HUES64 (cell line): ENCODE measurements around the gene CDKN3.
"Not testable (repeated sequence)": the region's sequence is repeated elsewhere in the genome, so short reads cannot be mapped to it uniquely, and the experiment has no call there.

ENCODE experiments used
- H3K27ac ChIP-seq: 2 replicates; pipeline ENCODE4 v1.7.0; 2013; ENCODE audit warnings: low read depth, low read length, inconsistent platforms
- H3K27me3 ChIP-seq: 2 replicates; pipeline ENCODE4 v1.6.1; 2013; ENCODE audit warnings: mild to moderate bottlenecking, low read length; ENCODE audit not compliant: insufficient read depth
- H3K36me3 ChIP-seq: 2 replicates; pipeline ENCODE4 v1.6.1; 2013; ENCODE audit warnings: mild to moderate bottlenecking, low read length; ENCODE audit not compliant: insufficient read depth
- H3K4me1 ChIP-seq: 2 replicates; pipeline ENCODE4 v1.6.1; 2013; ENCODE audit warnings: mild to moderate bottlenecking, low read length, moderate library complexity; ENCODE audit not compliant: insufficient read depth
- H3K4me3 ChIP-seq: 2 replicates; pipeline ENCODE4 v1.5.1; 2013; ENCODE audit warnings: mild to moderate bottlenecking, low read length, moderate library complexity
- H3K9ac ChIP-seq: 2 replicates; pipeline ENCODE4 v1.6.1; 2013; ENCODE audit warnings: mild to moderate bottlenecking, low read depth, low read length
- H3K9me3 ChIP-seq: 2 replicates; pipeline ENCODE4 v1.6.1; 2013; ENCODE audit warnings: low read depth, low read length; ENCODE audit not compliant: insufficient read depth
- WGBS: fragments of 150-250, 120-280 bp; methylation state at CpG from one replicate; pipeline ENCODE4 v1.1.7; 2013; ENCODE audit warnings: missing lambda C conversion rate; 5-methylcytosine and 5-hydroxymethylcytosine counted together

The CDKN3 gene

DNA sequence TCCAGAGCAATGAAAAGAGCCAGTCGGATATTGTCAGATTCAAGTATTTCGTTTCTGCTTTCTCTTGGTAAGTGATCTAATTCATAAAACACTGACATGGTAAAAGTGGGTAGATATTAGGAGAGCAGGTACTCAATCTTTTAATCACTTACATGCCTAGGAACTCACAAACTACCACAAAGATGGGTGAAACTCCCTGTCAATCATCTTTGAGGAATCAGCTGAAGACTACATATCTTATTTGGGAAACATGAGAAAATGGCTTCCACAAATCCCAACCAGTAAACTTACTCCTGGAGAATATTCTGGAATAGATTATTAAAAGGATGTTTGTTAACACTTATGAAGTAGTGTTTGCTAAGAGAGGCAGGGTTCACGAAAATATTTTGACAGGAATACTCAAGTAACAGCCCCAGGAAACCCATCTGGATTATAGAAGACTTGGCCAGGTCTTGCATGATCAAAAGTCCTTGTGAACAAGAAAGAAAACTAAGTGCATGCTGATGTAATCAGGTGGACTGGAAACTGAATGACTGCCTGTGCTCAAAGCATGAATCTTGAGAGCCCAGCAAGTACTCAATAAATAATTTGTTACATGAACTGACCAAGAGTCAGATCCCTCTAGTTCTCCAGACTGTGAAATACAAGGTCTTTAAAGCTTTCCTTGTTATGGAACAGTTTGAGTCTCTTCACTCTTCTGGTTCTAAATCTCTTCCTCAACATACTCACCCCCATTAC, 28.9 kb downstream of the CDKN3 start:
- peaks cover 69% of the 10 kb centered on the region for H3K36me3 ChIP-seq
- H3K4me3 ChIP-seq: no peak overlapping the region
- no peaks in the 10 kb centered on the region for H3K27me3 ChIP-seq
- H3K9me3 ChIP-seq: no peaks in the 10 kb centered on the region
- no peak overlapping the region for H3K27ac ChIP-seq
- no peak overlapping the region for H3K9ac ChIP-seq
- H3K4me1 ChIP-seq: 0 out of 2 replicates have a peak, but pooled peaks cover 2% of the 10 kb centered on the region
- 86% methylated on average over 3 of the region's 3 CpGs for WGBS

DNA sequence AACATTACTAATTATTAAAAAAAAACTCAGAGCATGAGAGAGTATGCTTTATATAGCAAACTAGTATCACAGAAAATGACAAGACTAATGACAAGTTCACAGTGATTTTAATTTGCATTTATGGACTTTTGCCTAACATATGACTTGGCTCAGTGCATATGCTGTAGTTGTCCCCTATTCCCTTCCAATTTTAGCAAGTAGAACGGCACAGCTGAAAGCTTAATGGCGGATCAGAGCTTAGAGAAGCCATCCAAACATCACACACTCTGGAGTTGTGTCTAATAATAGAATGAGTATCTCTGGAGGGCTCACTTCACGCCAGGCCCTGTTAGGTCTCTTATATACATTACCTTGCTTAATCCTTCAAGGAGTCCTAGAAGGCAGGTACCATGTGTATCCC, 31.1 kb downstream of the CDKN3 start:
- Histone ChIP-seq H3K4me3 (no peak overlapping the region), H3K27ac (no peak overlapping the region), H3K9ac (no peak overlapping the region), H3K27me3 (no peaks in the 10 kb centered on the region), H3K36me3 (peaks cover 82% of the 10 kb centered on the region), H3K4me1 (0 out of 2 replicates have a peak, but pooled peaks cover 1% of the 10 kb centered on the region), H3K9me3 (no peaks in the 10 kb centered on the region)
- 100% methylated on average over 2 of the region's 3 CpGs for WGBS

DNA sequence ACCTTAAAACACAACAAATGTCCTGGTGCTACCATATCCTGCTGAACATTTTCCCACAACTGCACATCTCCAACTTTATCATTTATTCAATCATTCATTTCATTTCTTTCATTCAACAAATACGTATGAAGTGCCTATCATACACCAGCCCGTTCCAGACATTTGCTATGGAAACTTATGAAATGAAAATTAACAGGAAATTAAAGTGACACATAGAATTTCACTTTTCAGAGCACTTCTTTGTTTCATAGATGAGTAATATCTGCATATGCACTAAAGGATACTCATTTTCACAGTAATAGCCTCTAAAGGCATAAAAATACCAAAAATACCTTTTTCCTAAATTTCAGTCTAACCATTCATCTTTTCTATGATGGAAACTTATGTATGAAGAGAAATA, 31.7 kb downstream of the CDKN3 start:
- Histone ChIP-seq H3K36me3 (peaks cover 82% of the 10 kb centered on the region), H3K27ac (no peak overlapping the region), H3K9me3 (no peaks in the 10 kb centered on the region), H3K4me3 (no peak overlapping the region), H3K4me1 (peaks cover 8% of the 10 kb centered on the region; the same call in 1 of the 2 replicates), H3K27me3 (no peaks in the 10 kb centered on the region), H3K9ac (no peak overlapping the region)
- WGBS: 77% methylated on average over 2 of the region's 2 CpGs

DNA sequence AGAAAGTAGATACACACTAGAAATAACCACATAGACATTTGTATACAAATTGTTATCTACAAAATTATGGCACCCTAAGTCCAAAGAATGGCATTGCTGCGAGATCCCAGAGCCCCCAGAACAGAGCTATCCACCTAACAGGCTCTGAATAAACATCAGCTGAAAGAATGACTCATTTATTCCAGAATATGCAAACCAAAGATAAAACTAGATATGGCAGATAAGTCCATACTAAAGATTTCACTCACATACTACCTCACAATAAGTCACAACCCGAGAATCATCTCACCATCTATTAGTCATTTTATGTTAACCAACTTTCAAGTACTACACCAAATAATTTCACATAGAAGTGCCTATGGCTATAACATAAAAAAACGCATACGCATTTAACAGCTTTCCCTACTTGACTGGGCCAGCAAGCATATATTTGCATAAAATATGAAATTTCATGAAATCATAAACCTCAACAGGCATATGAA, 38.7 kb downstream of the CDKN3 start:
- WGBS: 92% methylated on average over 4 of the region's 4 CpGs
- Histone ChIP-seq H3K4me1 (peaks cover 43% of the 10 kb centered on the region), H3K9me3 (no peaks in the 10 kb centered on the region), H3K27me3 (no peaks in the 10 kb centered on the region), H3K27ac (no peak overlapping the region), H3K9ac (no peak overlapping the region), H3K36me3 (peaks cover 37% of the 10 kb centered on the region), H3K4me3 (no peak overlapping the region)

DNA sequence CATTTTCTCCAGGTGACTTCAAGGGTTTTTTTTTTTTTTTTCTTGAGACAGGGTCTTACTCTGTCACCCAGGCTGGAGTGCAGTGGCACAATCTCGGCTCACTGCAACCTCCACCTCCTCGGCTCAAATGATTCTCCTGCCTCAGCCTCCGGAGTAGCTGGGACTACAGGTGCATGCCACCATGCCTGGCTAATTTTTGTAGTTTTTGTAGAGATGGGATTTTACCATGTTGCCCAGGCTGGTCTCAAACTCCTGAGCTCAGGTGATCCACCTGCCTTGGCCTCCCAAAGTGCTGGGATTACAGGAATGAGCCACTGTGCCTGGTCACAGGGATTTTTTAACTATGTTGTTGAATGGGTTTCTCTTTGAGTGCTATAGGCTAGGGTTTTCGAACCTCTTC, 41.1 kb downstream of the CDKN3 start:
- H3K4me3 ChIP-seq, H3K9ac ChIP-seq, H3K27ac ChIP-seq, H3K9me3 ChIP-seq, H3K27me3 ChIP-seq: not testable (repeated sequence)
- Histone ChIP-seq H3K36me3 (peaks cover 21% of the 10 kb centered on the region), H3K4me1 (peaks cover 40% of the 10 kb centered on the region)
- WGBS: 98% methylated on average over 4 of the region's 4 CpGs

DNA sequence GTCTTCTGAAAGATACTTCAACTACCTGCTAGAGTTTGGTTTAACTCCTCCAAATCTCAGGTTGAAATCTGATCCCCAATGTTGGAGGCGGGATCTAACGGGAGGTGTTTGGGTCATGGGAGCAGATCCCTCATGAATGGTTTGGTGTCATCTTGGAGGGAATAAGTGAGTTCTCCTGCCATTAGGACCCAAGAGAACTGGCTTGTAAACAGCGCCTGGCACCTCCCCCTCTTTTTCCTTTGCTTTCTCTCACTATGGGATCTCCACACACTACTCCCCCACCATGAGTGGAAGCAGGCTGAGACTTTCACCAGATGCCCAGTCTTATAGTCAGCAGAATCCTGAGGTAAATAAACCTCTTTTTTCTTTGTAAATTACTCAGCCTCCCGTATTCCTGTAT, 41.9 kb downstream of the CDKN3 start:
- peak overlapping the region; percentile 11 for H3K4me3 ChIP-seq
- no peak overlapping the region for H3K27ac ChIP-seq
- 66% methylated on average over 4 of the region's 4 CpGs for WGBS
- no peaks in the 10 kb centered on the region for H3K9me3 ChIP-seq
- peaks cover 33% of the 10 kb centered on the region for H3K4me1 ChIP-seq
- H3K27me3 ChIP-seq: no peaks in the 10 kb centered on the region
- H3K36me3 ChIP-seq: peaks cover 20% of the 10 kb centered on the region
- no peak overlapping the region for H3K9ac ChIP-seq

DNA sequence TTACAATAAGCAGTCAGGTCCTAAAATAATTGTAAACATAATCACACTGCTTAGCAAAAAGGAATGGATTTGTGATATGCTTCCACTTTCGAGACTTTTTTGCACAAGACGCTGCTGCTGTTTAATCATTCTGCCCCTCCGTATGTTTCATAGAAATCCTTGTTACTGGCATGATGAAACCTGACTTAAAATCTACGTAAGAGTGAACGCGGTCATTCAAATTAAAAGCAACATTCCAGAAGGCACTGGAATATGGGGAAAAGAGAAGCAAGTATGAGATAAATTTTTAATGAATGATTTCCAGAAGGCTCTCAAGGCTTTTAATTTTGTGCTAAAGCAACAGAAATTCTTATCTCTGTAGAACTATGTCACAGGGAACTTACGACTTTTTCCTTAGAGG, 43.2 kb downstream of the CDKN3 start:
- WGBS: 59% methylated on average over 7 of the region's 7 CpGs

DNA sequence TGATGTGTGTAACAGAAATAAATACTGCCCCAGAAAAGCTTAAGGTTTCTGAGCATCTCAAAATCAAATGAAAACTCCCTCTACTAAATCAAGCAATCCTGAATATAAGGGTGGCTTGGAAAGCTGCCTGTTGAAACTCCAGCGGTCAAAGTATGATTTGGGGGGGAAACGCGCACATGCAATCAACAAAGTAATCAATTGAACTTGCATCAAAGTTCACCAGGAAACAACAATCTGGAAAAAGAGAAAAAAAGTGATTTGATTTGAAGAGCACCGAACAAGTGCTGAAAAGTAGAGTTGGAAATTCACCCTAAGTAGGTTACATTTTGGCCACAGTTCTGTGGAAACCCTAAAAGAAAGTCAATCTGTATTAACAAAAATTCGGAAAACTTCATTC, 43.7 kb downstream of the CDKN3 start:
- Histone ChIP-seq H3K27ac (peak overlapping the region; percentile 99), H3K9me3 (no peaks in the 10 kb centered on the region), H3K36me3 (peaks cover 6% of the 10 kb centered on the region), H3K27me3 (no peaks in the 10 kb centered on the region), H3K9ac (peak overlapping the region; percentile 98), H3K4me3 (peak overlapping the region; percentile 97), H3K4me1 (peaks cover 25% of the 10 kb centered on the region)
- 0% methylated on average over 2 of the region's 5 CpGs for WGBS

More for the DNA sequence above, 43.2 kb downstream of the CDKN3 start:
- peak overlapping the region; percentile 98 for H3K9ac ChIP-seq
- peak overlapping the region; percentile 97 for H3K4me3 ChIP-seq
- H3K27me3 ChIP-seq: no peaks in the 10 kb centered on the region
- H3K27ac ChIP-seq: peak overlapping the region; percentile 99; the same call in 1 of the 2 replicates
- H3K4me1 ChIP-seq: peaks cover 25% of the 10 kb centered on the region
- H3K36me3 ChIP-seq: peaks cover 9% of the 10 kb centered on the region
- H3K9me3 ChIP-seq: no peaks in the 10 kb centered on the region

DNA sequence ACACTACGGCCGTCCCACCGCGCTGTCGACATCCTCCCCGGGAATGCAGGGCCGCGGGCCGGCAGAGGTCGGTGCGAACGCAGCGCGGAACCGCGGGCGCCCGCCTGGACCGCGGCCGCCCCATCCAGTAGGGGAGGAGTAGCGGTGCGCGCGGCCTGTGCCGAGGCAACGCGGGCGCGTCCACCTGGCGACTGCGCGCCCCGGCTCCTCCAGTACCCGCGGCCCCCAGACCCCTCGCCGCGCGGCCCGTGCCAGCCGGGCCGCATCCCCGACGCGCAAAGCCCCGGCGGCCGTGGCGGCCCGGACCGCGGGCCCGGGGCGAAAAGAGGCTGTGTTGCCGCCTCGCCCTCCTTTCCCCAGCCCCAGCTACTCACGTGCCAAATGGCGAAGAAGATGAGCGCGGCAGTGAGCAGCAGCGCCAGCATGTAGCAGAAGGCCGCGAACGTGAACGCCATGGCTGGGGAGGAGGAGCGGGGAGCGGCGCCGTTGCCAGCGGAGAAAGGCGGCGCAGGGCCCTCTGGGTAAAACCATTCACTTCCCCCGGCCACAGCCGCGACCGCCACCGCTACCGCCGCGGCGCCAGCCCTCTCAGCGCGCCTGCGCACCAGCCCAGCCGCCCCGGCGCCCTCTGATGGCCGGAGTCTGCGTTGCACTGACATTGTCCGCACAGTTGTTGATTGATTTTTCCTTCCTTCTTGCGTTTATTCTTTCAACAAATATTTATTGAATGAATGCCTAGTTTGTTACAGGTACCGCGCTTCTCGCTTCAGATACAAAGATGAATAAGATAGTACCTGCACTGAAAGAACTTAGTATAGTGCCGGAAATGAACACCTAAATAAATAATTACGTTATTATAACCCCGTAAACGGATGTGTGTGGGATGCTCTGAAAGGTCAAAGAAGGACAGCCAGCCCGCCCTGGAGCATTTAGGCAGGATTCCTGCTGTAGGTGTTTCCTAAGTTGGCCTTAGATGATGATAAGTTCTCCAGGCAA, 44.4 kb downstream of the CDKN3 start, which contains the start of gene CNIH1:
Gene CNIH1, minus strand, starts transcription at position 502 of the 996 bp plus-strand sequence. Its CDS starts 47 bp downstream, at position 455.
- 3% methylated on average over 96 of the region's 100 CpGs for WGBS

DNA sequence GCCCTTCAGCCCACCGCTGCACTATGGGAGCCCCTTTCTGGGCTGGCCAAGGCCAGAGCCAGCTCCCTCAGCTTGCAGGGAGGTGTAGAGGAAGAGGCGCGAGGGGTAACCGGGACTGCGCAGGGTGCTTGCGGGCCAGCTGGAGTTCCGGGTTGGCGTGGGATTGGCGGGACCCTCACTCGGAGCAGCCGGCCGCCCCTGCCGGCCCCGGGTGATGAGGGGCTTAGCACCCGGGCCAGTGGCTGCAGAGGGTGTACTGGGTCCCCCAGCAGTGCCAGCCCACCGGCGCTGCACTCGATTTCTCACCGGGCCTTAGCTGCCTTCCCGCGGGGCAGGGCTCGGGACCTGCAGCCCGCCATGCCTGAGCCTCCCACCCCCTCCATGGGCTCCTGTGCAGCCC, 46.2 kb downstream of the CDKN3 start:
- H3K4me3 ChIP-seq, H3K36me3 ChIP-seq, H3K9ac ChIP-seq, H3K27ac ChIP-seq, H3K9me3 ChIP-seq, H3K27me3 ChIP-seq: not testable (repeated sequence)
- peaks cover 13% of the 10 kb centered on the region for H3K4me1 ChIP-seq
- 96% methylated on average over 17 of the region's 23 CpGs for WGBS

More for the DNA sequence above, 44.4 kb downstream of the CDKN3 start, which contains the start of gene CNIH1:
- Histone ChIP-seq H3K27ac (peak within 1 kb of the TSS; percentile 99), H3K9ac (peak within 1 kb of the TSS; percentile 98), H3K9me3 (no peaks in the 10 kb centered on the region), H3K36me3 (no peaks in the 10 kb centered on the region), H3K4me1 (peaks cover 25% of the 10 kb centered on the region), H3K27me3 (no peaks in the 10 kb centered on the region), H3K4me3 (peak within 1 kb of the TSS; percentile 97)

DNA sequence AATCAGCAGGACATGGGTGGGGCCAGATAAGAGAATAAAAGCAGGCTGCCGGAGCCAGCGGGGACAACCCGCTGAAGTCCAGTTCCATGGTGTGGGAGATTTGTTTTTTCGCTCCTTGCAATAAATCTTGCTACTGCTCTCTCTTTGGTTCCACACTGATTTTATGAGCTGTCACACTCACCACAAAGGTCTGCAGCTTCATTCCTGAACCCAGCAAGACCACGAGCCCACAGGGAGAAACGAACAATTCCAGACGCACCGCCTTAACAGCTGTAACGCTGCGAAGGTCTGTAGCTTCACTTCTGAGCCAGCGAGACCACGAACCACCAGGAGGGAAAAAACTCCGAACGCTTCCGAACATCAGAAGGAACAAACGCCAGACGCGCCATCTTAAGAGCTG, 47.2 kb downstream of the CDKN3 start:
- WGBS: 97% methylated on average over 18 of the region's 18 CpGs
- no peaks in the 10 kb centered on the region for H3K36me3 ChIP-seq
- peaks cover 5% of the 10 kb centered on the region for H3K4me1 ChIP-seq
- no peak overlapping the region for H3K9ac ChIP-seq
- no peak overlapping the region for H3K27ac ChIP-seq
- H3K9me3 ChIP-seq: no peaks in the 10 kb centered on the region
- no peak overlapping the region for H3K4me3 ChIP-seq
- no peaks in the 10 kb centered on the region for H3K27me3 ChIP-seq
